GM18511 (cell line): ENCODE measurements around the gene ASH1L.
"Not testable (repeated sequence)": the region's sequence is repeated elsewhere in the genome, so short reads cannot be mapped to it uniquely, and the experiment has no call there.

ENCODE experiments used
- ATAC-seq: cut with Tn5 transposase; IDR thresholded peaks from one replicate; pipeline ENCODE4 v1.9.1; 2021; ENCODE audit warnings: mild to moderate bottlenecking, moderate library complexity; ENCODE audit not compliant: unreplicated experiment

ASH1L gene

GRCh38 chr1:155454096-155454495 is 108.5 kb downstream of the ASH1L start:
- ATAC-seq, result no peak

DNA sequence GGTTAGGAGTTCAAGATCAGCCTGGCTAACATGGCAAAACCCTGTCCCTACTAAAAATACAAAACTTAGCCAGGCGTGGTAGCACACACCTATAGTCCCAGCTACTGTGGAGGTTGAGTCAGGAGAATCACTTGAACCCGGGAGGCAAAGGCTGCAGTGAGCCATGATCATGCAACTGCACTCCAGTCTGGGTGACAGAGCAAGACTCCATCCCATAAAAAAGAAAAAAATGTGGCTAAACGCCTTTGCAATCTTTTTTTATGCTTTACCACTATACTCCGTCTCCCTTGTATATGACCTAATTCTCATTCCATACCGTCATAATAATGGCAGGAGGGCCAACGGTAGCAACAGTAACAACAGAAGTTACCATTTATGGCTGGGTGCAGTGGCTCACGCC is 109.5 kb downstream of the ASH1L start:
- ATAC-seq, result no peak

DNA sequence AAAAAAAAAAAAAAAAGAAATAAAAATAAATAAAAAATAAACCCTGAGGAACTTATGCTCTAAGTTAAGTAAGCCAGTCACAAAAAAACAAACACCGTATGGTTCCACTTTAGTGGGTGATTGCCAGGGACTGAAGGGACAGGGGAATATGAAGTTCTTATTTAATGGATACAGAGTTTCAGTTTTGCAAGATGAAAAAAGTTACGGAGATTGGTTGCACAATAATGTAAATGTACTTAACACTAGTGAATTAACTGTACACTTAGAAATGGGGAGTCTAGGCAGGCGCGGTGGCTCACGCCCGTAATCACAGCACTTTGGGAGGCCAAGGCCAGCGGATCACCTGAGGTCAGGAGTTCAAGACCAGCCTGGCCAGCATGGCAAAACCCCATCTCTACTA is 111.4 kb downstream of the ASH1L start:
- no peak for ATAC-seq

DNA sequence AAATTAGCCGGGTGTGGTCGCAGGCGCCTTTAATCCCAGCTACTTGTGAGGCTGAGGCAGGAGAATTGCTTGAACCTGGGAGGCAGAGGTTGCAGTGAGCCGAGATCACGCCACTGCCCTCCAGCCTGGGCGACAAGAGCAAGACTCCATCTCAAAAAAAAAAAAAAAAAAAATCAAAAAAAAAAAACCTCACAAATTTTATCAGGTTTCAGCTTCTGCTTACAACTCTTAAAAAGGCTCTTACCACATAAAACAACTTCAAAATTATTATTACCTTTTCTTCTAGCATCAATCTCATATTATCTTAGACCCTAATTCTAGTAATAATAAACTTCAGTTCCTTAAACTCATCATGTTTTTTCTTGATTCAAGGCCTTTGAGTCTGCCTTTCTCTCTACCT is 120.2 kb downstream of the ASH1L start:
- ATAC-seq, result not testable (repeated sequence)

DNA sequence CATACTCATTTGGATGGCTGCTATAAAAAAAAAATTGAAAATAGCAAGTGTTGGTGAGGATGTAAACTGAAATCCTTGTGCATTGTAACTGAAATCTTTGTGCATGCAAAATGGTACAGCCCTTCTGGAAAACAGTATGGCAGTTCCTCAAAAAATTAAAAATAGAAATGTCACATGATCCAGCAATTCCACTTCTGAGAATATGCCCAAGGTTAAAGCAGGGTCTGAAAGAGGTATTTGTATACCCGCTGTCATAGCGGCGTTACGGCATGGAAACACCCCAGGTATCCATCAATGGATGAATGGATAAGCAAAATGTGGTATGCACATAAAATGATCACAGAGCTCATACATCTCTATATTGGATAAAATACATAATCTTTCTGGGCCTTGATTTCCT is 125.2 kb downstream of the ASH1L start:
- no peak for ATAC-seq

- ATAC-seq, result not testable (repeated sequence)
These were observed 128.7 kb downstream of the ASH1L start for GRCh38 chr1:155433831-155434389.

DNA sequence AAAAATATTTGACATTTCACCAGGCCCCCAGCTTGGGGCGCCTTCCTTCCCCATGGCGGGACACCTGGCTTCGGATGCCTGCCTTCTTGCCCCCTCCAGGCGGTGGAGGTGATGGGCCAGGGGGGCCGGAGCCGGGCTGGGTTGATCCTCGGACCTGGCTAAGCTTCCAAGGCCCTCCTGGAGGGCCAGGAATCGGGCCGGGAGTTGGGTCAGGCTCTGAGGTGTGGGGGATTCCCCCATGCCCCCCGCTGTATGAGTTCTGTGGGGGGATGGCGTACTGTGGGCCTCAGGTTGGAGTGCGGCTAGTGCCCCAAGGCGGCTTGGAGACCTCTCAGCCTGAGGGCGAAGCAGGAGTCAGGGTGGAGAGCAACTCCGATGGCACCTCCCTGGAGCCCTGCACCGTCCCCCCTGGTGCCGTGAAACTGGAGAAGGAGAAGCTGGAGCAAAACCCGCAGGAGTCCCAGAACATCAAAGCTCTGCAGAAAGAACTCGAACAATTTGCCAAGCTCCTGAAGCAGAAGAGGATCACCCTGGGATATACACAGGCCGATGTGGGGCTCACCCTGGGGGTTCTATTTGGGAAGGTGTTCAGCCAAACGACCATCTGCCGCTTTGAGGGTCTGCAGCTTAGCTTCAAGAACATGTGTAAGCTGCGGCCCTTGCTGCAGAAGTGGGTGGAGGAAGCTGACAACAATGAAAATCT is 129.3 kb downstream of the ASH1L start:
- not testable (repeated sequence) for ATAC-seq

- ATAC-seq, result no peak
These were observed 138.5 kb downstream of the ASH1L start for GRCh38 chr1:155424091-155424490.

DNA sequence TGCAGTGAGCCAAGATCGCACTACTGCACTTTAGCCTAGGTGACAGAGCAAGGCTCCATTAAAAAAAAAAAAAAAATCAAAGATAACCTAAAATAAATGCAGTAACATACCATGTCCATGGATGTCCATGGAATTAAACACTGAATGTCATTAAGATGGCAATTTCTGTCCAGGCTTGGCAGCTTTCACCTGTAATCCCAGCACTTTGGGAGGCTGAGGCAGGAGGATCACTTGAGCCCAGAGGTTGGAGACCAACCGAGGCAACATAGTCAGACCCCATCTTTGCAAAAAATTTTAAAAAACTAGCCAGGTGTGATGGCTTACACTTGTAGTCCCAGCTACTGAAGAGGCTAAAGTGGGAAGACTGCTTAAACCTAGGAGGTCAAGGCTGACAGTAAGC is 141.8 kb downstream of the ASH1L start:
- no peak for ATAC-seq

DNA sequence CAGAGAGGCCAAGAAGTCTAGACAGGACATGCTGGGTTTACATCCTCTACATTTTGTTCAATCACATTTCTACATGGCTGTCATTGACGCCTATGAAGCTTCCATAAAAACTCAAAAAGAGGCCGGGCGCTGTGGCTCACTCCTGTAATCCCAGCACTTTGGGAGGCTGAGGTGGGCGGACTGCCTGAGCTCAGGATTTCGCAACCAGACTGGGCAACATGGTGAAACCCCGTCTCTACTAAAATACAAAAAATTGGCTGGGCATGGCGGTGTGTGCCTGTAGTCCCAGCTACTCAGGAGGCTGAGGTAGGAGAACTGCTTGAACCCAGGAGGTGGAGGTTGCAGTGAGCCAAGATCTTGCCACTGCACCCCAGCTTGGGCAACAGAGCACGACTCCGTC is 150.8 kb downstream of the ASH1L start:
- ATAC-seq, result not testable (repeated sequence)

DNA sequence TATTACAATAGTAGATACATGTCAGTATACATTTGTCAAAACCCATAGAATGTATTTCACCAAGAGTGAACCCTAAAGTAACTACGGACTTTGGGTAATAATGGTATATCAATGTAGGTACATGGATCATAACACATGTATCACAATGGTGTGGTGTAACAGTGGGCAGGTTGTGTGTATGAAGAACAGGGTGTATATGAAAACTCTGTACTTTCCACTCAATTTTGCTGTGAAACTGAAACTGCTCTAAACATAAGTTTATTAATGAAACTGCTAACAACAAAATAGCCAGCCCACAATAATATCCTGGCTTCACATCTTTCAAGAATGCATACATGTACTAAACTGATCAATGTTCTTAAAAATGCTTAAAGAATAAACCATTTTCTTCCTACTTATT is 151.7 kb downstream of the ASH1L start:
- no peak for ATAC-seq

- no peak for ATAC-seq
These were observed 165.6 kb downstream of the ASH1L start for GRCh38 chr1:155396874-155397476.

- no peak for ATAC-seq
These were observed 169.6 kb downstream of the ASH1L start for GRCh38 chr1:155392898-155393411.

- ATAC-seq, result no peak
These were observed 172.8 kb downstream of the ASH1L start for GRCh38 chr1:155389826-155390225.

DNA sequence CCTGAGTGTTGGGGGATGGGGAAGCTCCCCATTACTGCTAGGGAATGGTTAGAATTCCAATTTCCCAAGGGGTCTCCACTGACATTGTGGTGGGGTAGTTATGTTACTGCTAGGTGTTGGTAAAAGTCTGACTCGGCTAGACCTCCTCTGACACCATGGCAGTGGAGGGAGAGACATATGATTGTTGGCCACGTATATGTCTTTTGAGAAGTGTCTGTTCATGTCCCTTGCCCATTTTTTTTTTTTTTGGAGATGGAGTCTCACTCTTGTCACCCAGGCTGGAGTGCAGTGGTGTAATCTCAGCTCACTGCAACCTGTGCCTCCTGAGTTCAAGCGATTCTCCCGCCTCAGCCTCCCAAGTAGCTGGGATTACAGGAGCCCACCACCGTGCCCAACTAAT is 176.8 kb downstream of the ASH1L start:
- not testable (repeated sequence) for ATAC-seq

DNA sequence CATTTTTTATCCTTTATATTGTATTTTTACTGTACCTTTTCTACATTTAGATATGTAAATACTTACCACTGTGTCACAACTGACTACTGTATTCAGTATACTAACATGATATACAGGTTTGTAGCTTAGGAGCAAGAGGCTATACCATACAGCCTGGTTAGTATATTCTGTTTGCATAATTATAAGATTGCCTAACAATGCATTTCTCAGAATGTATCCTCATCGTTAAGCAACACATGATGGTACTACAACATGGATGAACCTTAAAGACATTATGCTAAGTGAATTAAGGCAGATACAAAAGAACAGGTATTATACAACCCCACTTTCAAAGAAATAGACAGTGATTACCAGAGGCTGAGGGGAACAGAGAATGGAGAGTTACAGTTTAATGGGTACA is 179.2 kb downstream of the ASH1L start:
- ATAC-seq, result no peak

DNA sequence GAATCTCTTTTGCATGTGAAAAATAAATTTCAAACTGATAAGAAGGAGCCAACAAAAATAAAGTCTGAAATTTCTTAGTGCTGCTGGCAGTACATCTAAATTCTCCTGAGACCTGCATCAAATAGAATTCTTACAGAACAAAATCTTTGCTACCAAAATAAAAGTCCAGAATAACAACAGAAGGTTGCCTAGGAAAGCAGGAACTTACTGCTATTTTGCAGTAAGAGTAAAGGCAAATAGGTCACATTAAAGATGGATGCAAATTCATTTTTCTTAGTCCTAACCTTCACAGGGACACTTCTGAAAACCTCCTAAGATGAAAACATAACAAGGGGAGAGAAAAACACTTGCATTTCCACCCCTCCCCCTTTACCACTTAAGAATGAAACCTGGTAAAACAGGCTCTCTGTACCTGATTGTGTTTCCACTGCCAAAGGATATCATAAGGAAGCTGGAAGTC is 182.9 kb downstream of the ASH1L start:
- ATAC-seq, result no peak

DNA sequence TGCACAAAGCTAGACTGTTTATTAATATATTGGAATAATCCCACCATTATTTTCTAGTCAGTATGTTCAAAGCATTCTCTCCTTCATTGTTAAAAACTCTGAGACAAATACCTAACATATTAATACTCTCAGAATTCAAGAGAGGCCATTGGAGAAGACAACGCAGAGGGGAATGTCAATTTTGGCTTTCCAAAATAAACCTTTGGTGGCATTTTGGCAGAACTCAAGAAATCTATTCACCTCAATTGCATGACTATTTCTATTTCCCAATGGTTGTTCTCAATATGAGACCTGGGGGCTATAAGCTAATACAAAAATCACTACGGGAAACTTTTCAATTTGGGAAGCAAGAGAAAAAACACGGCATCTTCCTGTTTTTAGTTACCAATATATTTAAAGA is 183.4 kb downstream of the ASH1L start:
- no peak for ATAC-seq

GRCh38 chr1:155360051-155360450 is 202.6 kb downstream of the ASH1L start:
- ATAC-seq, result no peak

GRCh38 chr1:155352631-155353030 is 210.0 kb downstream of the ASH1L start:
- ATAC-seq, result no peak

DNA sequence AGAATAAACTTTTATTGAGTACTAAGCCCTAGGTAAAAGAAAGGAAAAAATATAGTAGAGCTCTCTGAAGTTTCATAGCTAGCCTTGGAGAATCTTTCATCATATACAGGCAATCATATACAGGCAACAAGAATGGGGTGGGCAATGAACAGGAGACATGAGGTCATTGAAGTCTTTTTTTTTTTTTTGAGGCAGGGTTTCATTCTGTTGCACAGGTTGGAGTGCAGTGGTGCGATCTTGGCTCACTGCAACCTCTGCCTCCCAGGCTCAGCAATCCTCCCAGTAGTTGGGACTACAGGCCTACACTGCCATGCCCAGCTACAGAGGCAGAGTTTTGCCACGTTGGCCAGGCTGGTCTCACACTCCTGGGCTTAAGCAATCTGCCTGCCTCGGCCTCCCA is 219.8 kb downstream of the ASH1L start:
- ATAC-seq, result no peak

- no peak for ATAC-seq
These were observed 223.0 kb downstream of the ASH1L start for GRCh38 chr1:155339515-155340097.
